C4-2B (cell line): ENCODE data around the gene G2E3.

Experiments used
- ZFX ChIP-seq: fragments of 450-650 bp; IDR thresholded peaks from 2 replicates; pipeline ENCODE4 v1.6.1; 2017
- TF ChIP-seq, protein P1 (sequence below): fragments of 450-650 bp; conservative IDR thresholded peaks from 2 replicates; pipeline ENCODE4 v1.5.1; 2017; ENCODE audit warnings: mild to moderate bottlenecking

DNA sequence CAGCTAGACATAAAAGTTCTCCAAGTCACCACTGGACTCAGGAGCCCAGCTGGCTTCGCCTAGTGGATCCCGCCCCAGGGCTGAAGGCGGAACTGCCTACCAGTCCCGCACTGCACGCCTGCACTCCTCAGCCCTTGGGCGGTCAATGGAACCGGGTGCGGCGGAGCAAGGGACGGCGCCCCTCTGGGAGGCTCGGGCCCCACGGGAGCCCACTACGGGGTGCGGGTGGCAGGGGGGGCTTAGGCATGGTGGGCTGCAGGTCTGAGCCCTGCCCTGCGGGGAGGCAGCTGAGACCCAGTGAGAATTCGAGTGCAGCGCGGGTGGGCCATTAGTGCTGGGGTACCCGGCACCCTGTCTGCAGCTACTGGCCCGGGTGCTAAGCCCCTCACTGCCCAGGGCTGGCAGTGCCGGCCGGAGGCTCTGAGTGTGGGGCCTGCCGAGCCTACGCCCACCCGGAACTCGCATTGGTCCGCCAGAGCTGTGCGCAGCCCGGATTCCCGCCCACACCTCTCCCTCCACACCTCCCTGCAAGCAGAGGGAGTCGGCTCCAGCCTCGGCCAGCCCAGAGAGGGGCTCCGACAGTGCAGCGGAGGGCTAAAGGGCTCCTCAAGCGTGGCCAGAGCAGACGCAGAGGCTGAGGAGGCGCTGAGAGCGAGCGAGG lies 11.4 kb upstream of the G2E3 start:
- TF ChIP-seq, protein P1, sequence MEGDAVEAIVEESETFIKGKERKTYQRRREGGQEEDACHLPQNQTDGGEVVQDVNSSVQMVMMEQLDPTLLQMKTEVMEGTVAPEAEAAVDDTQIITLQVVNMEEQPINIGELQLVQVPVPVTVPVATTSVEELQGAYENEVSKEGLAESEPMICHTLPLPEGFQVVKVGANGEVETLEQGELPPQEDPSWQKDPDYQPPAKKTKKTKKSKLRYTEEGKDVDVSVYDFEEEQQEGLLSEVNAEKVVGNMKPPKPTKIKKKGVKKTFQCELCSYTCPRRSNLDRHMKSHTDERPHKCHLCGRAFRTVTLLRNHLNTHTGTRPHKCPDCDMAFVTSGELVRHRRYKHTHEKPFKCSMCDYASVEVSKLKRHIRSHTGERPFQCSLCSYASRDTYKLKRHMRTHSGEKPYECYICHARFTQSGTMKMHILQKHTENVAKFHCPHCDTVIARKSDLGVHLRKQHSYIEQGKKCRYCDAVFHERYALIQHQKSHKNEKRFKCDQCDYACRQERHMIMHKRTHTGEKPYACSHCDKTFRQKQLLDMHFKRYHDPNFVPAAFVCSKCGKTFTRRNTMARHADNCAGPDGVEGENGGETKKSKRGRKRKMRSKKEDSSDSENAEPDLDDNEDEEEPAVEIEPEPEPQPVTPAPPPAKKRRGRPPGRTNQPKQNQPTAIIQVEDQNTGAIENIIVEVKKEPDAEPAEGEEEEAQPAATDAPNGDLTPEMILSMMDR: no peak
- TF ChIP-seq ZFX: no peak
